SU-DHL-6 (cell line): Measurements from ENCODE around the gene B3GNT9.

Source experiments
- EZH2phosphoT487 ChIP-seq: fragments of 200-600 bp; sonication (generic), shearing (Covaris generic); conservative IDR thresholded peaks from 2 replicates; pipeline ENCODE4 v1.6.1; 2018; ENCODE audit warnings: mild to moderate bottlenecking, antibody characterized with exemption, low read length, moderate library complexity, mixed read lengths
- TF ChIP-seq, protein P1 (sequence below): fragments of 200-600 bp; sonication (generic); IDR thresholded peaks from one replicate; pipeline ENCODE4 v1.5.1; 2017; ENCODE audit warnings: antibody characterized with exemption, mild to moderate bottlenecking, low read length, moderate library complexity; ENCODE audit not compliant: insufficient read depth, poor library complexity, severe bottlenecking

DNA sequence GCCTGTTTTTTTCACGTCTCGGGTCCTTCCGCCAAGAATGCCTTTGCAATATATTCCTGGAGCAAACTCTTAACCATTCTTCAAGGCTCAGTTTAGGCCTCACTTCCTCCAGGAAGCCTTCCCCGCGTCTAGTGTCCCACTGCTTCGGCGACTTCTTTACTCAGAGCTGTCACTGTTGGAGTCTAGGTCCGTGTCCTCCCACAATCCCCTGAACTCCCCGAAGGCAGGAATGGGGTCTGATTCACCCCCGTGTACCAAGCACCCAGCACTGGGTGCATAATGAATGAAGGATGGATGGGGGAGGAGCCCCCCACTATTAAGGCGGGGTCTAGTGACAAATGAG is 32.5 kb upstream of the B3GNT9 start:
- TF ChIP-seq, protein P1, sequence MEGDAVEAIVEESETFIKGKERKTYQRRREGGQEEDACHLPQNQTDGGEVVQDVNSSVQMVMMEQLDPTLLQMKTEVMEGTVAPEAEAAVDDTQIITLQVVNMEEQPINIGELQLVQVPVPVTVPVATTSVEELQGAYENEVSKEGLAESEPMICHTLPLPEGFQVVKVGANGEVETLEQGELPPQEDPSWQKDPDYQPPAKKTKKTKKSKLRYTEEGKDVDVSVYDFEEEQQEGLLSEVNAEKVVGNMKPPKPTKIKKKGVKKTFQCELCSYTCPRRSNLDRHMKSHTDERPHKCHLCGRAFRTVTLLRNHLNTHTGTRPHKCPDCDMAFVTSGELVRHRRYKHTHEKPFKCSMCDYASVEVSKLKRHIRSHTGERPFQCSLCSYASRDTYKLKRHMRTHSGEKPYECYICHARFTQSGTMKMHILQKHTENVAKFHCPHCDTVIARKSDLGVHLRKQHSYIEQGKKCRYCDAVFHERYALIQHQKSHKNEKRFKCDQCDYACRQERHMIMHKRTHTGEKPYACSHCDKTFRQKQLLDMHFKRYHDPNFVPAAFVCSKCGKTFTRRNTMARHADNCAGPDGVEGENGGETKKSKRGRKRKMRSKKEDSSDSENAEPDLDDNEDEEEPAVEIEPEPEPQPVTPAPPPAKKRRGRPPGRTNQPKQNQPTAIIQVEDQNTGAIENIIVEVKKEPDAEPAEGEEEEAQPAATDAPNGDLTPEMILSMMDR, result no peak
- no peak for TF ChIP-seq EZH2phosphoT487
